Right renal pelvis (tissue), 4 donors: ENCODE measurements around the gene GUK1. TPM values are rescaled to one million over a fixed set of nuclear protein-coding genes. Genes with fewer than 3 reads are reported as not detected.

Source experiments
- DNase-seq, 4 donors: peaks; one replicate each; pipeline ENCODE4 v3.0.0-alpha.2; 2013; ENCODE audit warnings: low read depth in 4 of 4, low spot score in 3 of 4, missing footprints in 1 of 4
- polyA plus RNA-seq, 4 donors: library from polyadenylated mRNA; unstranded; fragments of 120-200 nt; gene quantifications; one replicate each; pipeline ENCODE4 v1.2.1, GENCODE V29; 2013; ENCODE audit not compliant: insufficient read length in 4 of 4

Gene GUK1
- polyA plus RNA-seq, 4 donors, result 99.3 to 181 (median 101) TPM

DNA sequence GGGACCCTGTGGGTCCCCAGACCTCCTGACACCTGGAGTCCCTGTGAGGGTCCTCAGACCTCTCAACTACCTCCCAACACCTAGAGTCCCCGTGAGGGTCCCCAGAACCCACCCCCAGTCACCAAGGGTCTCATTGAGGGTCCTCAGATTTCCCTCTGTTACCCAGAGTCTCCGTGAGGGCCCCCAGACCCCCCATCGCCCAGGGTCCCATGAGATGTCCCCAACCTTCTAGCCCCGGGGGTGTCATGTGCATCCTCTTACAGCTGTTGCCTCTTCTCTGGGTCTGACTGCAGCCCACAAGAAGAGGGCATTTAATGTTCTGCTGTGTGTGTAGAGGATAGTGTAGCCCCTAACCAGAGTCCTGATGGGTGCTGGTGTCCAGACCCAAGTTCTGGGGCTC, 7.7 kb downstream of the GUK1 start:
- no peak for DNase-seq

DNA sequence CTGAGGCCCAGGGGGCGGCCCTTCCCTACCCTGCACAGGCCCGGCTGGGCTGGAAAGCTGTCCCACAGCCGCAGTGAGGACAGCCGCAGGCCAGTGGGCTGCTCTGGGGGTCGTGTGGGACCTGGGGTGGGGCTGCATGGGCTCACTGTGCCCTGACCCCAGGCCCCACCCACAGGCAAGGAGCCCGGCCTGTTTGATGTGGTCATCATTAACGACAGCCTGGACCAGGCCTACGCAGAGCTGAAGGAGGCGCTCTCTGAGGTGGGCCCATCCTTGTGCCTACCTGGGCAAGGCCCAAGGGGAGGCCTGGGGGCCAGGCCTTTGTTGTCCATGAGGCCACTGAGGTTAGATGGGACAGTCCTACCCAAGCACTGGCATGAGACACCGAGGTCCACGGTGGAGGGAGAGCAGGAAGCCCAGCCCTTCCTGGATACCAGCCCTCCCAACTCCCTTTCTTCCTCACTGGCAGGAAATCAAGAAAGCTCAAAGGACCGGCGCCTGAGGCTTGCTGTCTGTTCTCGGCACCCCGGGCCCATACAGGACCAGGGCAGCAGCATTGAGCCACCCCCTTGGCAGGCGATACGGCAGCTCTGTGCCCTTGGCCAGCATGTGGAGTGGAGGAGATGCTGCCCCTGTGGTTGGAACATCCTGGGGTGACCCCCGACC, 8.2 kb downstream of the GUK1 start:
- no peak for DNase-seq

- no peak for DNase-seq
Measured at GRCh38 chr1:228148935-228149405, 8.9 kb downstream of the GUK1 start.

DNA sequence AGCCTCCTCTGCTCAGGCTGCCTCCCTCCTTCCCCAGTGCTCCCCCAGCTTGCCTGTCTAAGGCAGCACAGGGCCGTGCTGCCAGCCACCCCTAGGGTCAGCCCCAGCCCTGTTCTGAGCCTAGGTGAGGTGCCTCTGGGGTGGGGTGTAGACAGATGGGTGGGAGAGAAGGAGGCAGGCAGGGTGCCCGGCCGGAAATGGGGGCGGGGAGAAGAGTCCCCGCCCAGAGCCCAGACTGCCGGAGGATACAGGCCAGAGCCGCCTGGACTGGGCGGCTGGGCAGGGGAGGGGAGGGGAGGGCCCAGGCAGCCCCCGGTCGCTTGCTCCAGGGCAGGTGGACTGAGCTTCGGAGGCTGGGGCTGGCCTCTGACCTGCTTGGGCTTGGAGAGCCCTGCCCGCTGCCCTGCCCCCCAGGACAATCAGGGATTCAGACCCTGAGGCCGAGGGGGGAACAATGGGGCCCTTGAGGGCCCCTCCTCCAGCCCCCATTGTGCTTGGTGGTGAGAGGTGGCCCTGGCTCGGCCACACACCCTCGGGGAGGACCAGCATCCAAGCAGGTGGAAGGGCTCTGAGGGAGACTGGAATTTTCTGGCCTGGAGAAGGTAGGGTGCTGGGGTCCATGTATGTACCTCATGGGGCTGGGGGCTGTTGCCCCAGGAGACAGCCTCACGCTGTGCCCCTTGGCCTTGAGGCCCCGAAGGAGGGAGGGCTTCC, 9.5 kb downstream of the GUK1 start, which contains the start of gene GJC2:
Gene GJC2, plus strand, starts transcription at position 525 of the 714 bp plus-strand sequence. CDS start 7,829 bp downstream, outside the sequence.
- DNase-seq, result no peak

DNA sequence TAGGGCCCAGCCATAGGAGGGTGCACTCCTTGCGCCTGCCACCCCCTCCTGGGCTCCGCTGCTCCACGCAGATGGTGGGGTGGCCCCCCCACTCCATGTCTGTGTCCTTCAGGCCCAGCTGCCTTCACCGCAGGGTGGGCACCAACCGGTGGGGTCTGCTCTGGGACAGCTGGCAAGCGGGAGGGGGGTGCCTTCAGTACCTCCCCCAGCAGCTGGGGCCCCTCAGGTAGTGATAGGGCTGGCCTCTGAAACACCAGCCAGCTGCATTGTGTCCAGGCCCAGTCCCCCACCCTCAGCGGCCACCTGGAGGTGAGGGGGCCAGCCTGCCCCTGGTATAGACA, 10.0 kb downstream of the GUK1 start:
- no peak for DNase-seq

- no peak for DNase-seq
Measured at GRCh38 chr1:228150461-228151179, 10.5 kb downstream of the GUK1 start.

GRCh38 chr1:228151180-228151925, 11.3 kb downstream of the GUK1 start:
- no peak for DNase-seq

DNA sequence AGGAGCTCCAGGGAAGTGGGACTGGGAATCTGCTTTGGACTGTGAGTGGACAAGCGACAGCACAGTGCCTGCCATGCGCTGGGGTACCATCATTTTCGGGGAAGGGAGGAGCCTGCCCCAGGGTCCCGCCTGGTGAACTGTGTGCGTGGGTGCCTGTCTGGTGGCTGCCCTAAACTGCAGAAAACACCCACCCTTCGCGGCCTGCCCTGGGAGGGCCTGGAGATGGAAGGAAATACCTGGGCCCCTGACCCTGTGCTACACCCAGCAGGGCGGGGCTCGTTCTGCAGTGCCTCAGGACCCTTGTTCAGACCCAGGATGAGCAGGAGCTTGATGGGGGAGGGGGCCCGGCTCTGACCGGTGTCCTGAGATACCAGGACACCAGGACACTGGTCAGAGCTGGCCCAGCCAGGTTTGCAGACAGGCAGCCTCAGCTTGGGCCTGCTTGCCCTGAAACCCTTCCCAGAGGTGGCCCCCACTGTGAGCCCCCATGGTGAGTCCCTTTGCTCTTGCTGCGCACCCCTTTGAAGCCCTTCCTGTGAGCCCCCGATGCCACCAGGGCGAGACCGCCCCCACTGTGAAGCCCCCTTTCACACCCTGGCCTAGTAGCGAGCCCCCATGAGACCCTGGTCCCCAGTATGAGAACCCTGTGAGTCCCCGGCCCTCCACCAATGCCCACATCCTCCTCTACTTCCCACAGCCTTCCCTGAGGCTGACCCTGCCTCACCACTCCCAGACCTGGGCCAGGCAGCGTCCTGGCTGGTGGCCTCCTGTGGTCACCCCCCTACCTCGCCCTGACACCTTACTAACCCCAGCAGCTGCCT, 12.2 kb downstream of the GUK1 start:
- no peak for DNase-seq

GRCh38 chr1:228152918-228153258, 12.8 kb downstream of the GUK1 start:
- no peak for DNase-seq

GRCh38 chr1:228154021-228154669, 14.1 kb downstream of the GUK1 start:
- no peak for DNase-seq

GRCh38 chr1:228154670-228155571, 14.8 kb downstream of the GUK1 start:
- no peak for DNase-seq

GRCh38 chr1:228155596-228156514, 15.8 kb downstream of the GUK1 start:
- DNase-seq, result no peak

DNA sequence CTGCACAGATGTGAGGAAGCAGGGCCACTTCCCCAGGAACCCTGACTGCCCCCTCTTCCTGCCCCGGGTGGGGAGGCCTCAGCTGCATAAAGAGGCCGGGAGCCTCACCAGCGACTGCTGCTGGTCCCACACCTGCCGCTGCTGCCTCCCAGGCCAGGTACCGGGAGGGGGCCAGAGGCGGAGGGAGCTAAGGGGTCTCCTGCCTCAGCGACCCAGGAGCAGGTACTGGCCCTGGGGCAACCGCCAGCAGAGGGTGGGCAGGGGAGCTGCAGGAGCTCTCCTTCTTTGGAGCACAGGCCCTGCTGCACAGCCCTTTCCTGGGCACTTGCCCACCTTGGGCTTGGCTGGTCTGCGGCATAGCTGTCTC, 16.4 kb downstream of the GUK1 start:
- no peak for DNase-seq

DNA sequence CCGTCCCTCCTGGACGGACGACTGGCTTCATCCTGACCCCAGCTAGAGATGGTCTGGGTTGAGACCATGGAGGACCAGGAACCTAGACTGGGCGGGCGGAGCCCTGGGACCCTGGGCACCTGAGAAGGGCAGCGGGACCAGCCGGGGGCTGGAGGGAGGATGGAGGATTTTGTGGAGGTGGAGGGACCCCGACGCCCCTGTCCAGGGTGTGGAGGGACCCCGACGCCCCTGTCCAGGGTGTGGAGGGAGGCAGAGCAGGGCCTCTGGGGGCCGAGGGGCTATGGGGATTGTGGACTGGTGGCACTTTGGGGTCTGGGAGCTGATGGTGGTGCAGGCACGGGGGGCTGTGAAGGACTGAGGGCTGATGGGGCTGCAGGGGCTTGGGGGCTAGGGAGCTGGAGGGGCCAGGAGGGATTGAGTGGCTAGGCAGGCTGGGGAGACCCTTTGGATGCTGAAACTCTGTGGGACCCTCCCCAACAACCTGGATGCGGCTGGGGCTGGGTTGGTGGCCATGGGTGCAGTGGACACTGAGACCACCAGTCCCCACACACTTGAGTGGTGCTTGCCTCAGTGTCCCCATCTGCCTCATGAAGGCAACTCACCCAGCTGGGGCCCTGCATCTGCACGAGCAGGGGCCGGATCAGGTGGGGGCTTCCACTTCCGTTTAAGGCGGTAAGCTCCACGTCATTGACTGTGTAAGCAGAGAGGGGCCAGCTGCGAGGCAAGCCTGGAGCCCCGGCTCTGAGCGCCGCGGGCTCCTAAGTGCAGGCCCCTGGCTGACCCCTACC, 17.1 kb downstream of the GUK1 start:
- DNase-seq, result no peak

DNA sequence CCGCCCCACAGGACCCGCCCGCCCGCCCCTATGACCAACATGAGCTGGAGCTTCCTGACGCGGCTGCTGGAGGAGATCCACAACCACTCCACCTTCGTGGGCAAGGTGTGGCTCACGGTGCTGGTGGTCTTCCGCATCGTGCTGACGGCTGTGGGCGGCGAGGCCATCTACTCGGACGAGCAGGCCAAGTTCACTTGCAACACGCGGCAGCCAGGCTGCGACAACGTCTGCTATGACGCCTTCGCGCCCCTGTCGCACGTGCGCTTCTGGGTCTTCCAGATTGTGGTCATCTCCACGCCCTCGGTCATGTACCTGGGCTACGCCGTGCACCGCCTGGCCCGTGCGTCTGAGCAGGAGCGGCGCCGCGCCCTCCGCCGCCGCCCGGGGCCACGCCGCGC, 17.6 kb downstream of the GUK1 start:
- no peak for DNase-seq

DNA sequence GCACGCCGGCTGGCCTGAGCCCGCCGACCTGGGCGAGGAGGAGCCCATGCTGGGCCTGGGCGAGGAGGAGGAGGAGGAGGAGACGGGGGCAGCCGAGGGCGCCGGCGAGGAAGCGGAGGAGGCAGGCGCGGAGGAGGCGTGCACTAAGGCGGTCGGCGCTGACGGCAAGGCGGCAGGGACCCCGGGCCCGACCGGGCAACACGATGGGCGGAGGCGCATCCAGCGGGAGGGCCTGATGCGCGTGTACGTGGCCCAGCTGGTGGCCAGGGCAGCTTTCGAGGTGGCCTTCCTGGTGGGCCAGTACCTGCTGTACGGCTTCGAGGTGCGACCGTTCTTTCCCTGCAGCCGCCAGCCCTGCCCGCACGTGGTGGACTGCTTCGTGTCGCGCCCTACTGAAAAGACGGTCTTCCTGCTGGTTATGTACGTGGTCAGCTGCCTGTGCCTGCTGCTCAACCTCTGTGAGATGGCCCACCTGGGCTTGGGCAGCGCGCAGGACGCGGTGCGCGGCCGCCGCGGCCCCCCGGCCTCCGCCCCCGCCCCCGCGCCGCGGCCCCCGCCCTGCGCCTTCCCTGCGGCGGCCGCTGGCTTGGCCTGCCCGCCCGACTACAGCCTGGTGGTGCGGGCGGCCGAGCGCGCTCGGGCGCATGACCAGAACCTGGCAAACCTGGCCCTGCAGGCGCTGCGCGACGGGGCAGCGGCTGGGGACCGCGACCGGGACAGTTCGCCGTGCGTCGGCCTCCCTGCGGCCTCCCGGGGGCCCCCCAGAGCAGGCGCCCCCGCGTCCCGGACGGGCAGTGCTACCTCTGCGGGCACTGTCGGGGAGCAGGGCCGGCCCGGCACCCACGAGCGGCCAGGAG, 18.3 kb downstream of the GUK1 start:
- DNase-seq, result no peak
